Kidney (tissue), 14 donors: ENCODE measurements around the gene GALNT17. TPM values are rescaled to one million over a fixed set of nuclear protein-coding genes. Genes with fewer than 3 reads are reported as not detected.

Experiments used
- DNase-seq, 5 donors: peaks; one replicate each; pipeline ENCODE4 v3.0.0-alpha.2; 2013 to 2020
- FAIRE-seq: peaks from 2 replicates; lab custom pipeline; 2012; peaks lifted over from hg19 to GRCh38; lab: Jason Lieb, UNC
- H3K27ac ChIP-seq, 2 donors: one replicate each; pipeline ENCODE4 v1.7.0; 2013; ENCODE audit warnings: low read depth in 2 of 2, low read length in 2 of 2, inconsistent platforms in 1 of 2
- H3K27me3 ChIP-seq: one replicate; pipeline ENCODE4 v1.7.1; 2013; ENCODE audit warnings: low read length, inconsistent platforms; ENCODE audit not compliant: control insufficient read depth, insufficient read depth
- H3K36me3 ChIP-seq, 3 donors: one replicate each; pipeline versions ENCODE4 v1.7.0 to v1.7.1; 2013; ENCODE audit warnings: low read length in 3 of 3, control low read depth in 1 of 3, inconsistent platforms in 1 of 3; ENCODE audit not compliant: insufficient read depth in 3 of 3, control insufficient read depth in 2 of 3
- H3K4me1 ChIP-seq, 3 donors: one replicate each; pipeline versions ENCODE4 v1.7.0 to v1.7.1; 2013; ENCODE audit warnings: low read length in 3 of 3, inconsistent platforms in 1 of 3, low read depth in 1 of 3; ENCODE audit not compliant: control insufficient read depth in 2 of 3, insufficient read depth in 2 of 3
- H3K4me3 ChIP-seq, 3 donors: one replicate each; pipeline versions ENCODE4 v1.7.0 to v1.8.1; 2013; ENCODE audit warnings: low read length in 3 of 3, control low read depth in 1 of 3, inconsistent platforms in 1 of 3
- H3K9ac ChIP-seq, 3 donors: one replicate each; pipeline versions ENCODE4 v1.7.0 to v1.7.1; 2013; ENCODE audit warnings: low read length in 3 of 3, control low read depth in 1 of 3, inconsistent platforms in 1 of 3
- H3K9me3 ChIP-seq, 3 donors: one replicate each; pipeline versions ENCODE4 v1.7.0 to v1.7.1; 2013; ENCODE audit warnings: low read length in 3 of 3, control low read depth in 1 of 3, inconsistent platforms in 1 of 3; ENCODE audit not compliant: control insufficient read depth in 2 of 3, insufficient read depth in 1 of 3
- CTCF ChIP-seq: IDR thresholded peaks from 3 replicates; pipeline ENCODE4 v1.5.1; 2012; ENCODE audit warnings: mild to moderate bottlenecking, moderate library complexity, borderline replicate concordance; ENCODE audit not compliant: insufficient read depth; ENCODE audit errors: extremely low read depth
- intact Hi-C: fragments of 100-400 bp; cut with DNase I; formaldehyde crosslinking; loops from one replicate; pipeline ENCODE4 v1.11.1; 2022
- polyA plus RNA-seq: library from polyadenylated mRNA; stranded (reverse); fragments of 350-450 nt; fragmentation: Illumina TruSeq; extraction: RNeasy Lipid Tissue Mini Kit (QIAGEN cat#74804); gene quantifications from one replicate; pipeline ENCODE4 v1.2.3, GENCODE V29; 2014; ENCODE audit warnings: low read depth, low replicate concordance; ENCODE audit not compliant: insufficient read depth
- total RNA-seq: library from RNA; stranded (reverse); fragmentation: NEBNext Ultra II Directional; extraction: Animal tissue kit (Norgen Biotek cat#: 25700); gene quantifications from one replicate; pipeline ENCODE4 v1.2.1, GENCODE V29; 2021
- donor health status: control.
- donor health status: control.
- donor health status: control.
- donor health status: control.
- donor health status: control.
- donor health status: DM: yes; HTN: yes; CAD: no.
- donor health status: Normal renal cell carcinoma (clear cell type).

GALNT17 gene
- total and polyA plus RNA-seq, 2 donors from 2014 or later: 2.4 to 5.5 TPM

- TF ChIP-seq CTCF: no peak
- Histone ChIP-seq H3K9me3 (no peaks in the 10 kb centered on the region), H3K36me3 (no peaks in the 10 kb centered on the region), H3K27ac (no peak overlapping the region), H3K4me3 (no peak overlapping the region), H3K9ac (no peak overlapping the region), H3K4me1 (no peaks in the 10 kb centered on the region), H3K27me3 (no peaks in the 10 kb centered on the region)
- intact Hi-C loops: no loop called here
- no peak for FAIRE-seq
- DNase-seq: no peak
These were observed 287.8 kb downstream of the GALNT17 start for GRCh38 chr7:71419546-71420337.

GRCh38 chr7:71422104-71422503 is 290.2 kb downstream of the GALNT17 start:
- DNase-seq: no peak
- Histone ChIP-seq H3K27me3 (no peaks in the 10 kb centered on the region), H3K4me3 (no peak overlapping the region), H3K36me3 (no peaks in the 10 kb centered on the region), H3K4me1 (no peaks in the 10 kb centered on the region), H3K9me3 (no peaks in the 10 kb centered on the region), H3K27ac (no peak overlapping the region), H3K9ac (no peak overlapping the region)
- no peak for TF ChIP-seq CTCF
- FAIRE-seq: no peak
- intact Hi-C loops: no loop called here

GRCh38 chr7:71424166-71425035 is 292.5 kb downstream of the GALNT17 start:
- Histone ChIP-seq H3K4me1 (no peaks in the 10 kb centered on the region), H3K36me3 (no peaks in the 10 kb centered on the region), H3K9me3 (no peaks in the 10 kb centered on the region), H3K27me3 (no peaks in the 10 kb centered on the region), H3K27ac (no peak overlapping the region), H3K9ac (no peak overlapping the region), H3K4me3 (no peak overlapping the region)
- no peak for TF ChIP-seq CTCF
- intact Hi-C loops: no loop called here
- FAIRE-seq (no peak), DNase-seq (no peak)
